ENCODE data around the gene YY2.

DNA sequence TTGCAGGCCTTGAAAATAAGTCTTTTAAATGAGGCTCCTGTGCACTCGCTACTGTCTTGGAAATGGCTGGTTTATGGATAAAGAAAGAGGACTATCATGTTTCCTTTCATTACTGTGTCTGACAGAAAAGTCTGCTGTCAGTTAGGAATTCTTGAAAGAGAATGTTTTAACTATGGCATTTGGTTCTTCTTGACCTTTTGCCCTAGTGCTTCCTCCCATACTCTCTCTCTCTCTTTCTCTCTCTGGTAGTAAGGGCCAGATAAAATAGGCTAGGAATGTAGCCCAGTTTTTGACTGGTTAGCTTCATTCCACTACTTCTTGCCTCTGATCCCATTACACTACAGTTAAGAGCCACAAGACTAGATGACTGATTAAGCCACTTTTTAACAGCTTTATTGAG lies 29.8 kb downstream of the YY2 start:
- TF ChIP-seq POLR2A (IDR thresholded peaks at IDR 0.05): no peak
- TF ChIP-seq, protein P1, sequence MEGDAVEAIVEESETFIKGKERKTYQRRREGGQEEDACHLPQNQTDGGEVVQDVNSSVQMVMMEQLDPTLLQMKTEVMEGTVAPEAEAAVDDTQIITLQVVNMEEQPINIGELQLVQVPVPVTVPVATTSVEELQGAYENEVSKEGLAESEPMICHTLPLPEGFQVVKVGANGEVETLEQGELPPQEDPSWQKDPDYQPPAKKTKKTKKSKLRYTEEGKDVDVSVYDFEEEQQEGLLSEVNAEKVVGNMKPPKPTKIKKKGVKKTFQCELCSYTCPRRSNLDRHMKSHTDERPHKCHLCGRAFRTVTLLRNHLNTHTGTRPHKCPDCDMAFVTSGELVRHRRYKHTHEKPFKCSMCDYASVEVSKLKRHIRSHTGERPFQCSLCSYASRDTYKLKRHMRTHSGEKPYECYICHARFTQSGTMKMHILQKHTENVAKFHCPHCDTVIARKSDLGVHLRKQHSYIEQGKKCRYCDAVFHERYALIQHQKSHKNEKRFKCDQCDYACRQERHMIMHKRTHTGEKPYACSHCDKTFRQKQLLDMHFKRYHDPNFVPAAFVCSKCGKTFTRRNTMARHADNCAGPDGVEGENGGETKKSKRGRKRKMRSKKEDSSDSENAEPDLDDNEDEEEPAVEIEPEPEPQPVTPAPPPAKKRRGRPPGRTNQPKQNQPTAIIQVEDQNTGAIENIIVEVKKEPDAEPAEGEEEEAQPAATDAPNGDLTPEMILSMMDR (IDR thresholded peaks at IDR 0.05): no peak

Measured in ovary (tissue), 3 donors.